Transverse colon (tissue), 4 donors: ENCODE measurements around the gene PGLYRP4. TPM values are rescaled to one million over a fixed set of nuclear protein-coding genes. Genes with fewer than 3 reads are reported as not detected.

Experiments used
- DNase-seq: peaks from one replicate; pipeline ENCODE4 v3.0.0-alpha.2; 2019
- H3K27ac ChIP-seq, 4 donors: fragments of 200-600 bp; sonication (generic); 2 replicates each; pipeline ENCODE4 v1.5.1; 2016 to 2018; ENCODE audit warnings: inconsistent platforms in 4 of 4
- H3K27me3 ChIP-seq: fragments of 200-600 bp; sonication (generic); 2 replicates; pipeline ENCODE4 v1.5.1; 2017; ENCODE audit warnings: inconsistent platforms
- H3K36me3 ChIP-seq, 4 donors: fragments of 200-600 bp; sonication (generic); 2 replicates each; pipeline ENCODE4 v1.5.1; 2017 to 2019; ENCODE audit warnings: inconsistent platforms in 4 of 4
- H3K4me1 ChIP-seq, 4 donors: fragments of 200-600 bp; sonication (generic); 2 replicates each; pipeline ENCODE4 v1.5.1; 2017 to 2020; ENCODE audit warnings: inconsistent platforms in 4 of 4
- H3K4me3 ChIP-seq, 4 donors: fragments of 200-600 bp; sonication (generic); 1 replicate in 1 of 4; 2 replicates in 3 of 4; pipeline versions ENCODE4 v1.5.1 to v1.6.1; 2017 to 2019; ENCODE audit warnings: inconsistent platforms in 4 of 4
- H3K9me3 ChIP-seq, 2 donors: fragments of 200-600 bp; sonication (generic); 2 replicates each; pipeline ENCODE4 v1.5.1; 2017 to 2019; ENCODE audit warnings: inconsistent platforms in 2 of 2
- CTCF ChIP-seq, 5 experiments: fragments of 200-600 bp in 3 of 5; fragments of 450-650 bp in 2 of 5; sonication (generic) in 3 of 5; IDR thresholded peaks; 1 replicate in 2 of 5; 2 replicates in 3 of 5; pipeline ENCODE4 v1.5.1; 2016 to 2017; ENCODE audit warnings: antibody characterized with exemption in 5 of 5, inconsistent platforms in 3 of 5, mild to moderate bottlenecking in 2 of 5, moderate library complexity in 1 of 5
- EP300 ChIP-seq: sonication (generic); formaldehyde crosslinking; IDR thresholded peaks from one replicate; pipeline ENCODE4 v1.6.1; 2017; ENCODE audit warnings: antibody characterized with exemption, low read depth
- POLR2A ChIP-seq: fragments of 450-650 bp; IDR thresholded peaks from one replicate; pipeline ENCODE4 v1.6.1; 2016; ENCODE audit warnings: antibody characterized with exemption, mild to moderate bottlenecking, moderate library complexity
- POLR2AphosphoS5 ChIP-seq, 3 donors: sonication (generic); formaldehyde crosslinking; IDR thresholded peaks; one replicate each; pipeline ENCODE4 v1.6.1; 2016; ENCODE audit warnings: antibody characterized with exemption in 3 of 3
- WGBS, 2 donors: methylation state at CpG; one replicate each; pipeline ENCODE4 v1.1.5; 2018; ENCODE audit warnings: low coverage in 1 of 2; 5-methylcytosine and 5-hydroxymethylcytosine counted together
- in situ Hi-C, 4 donors: fragments of 200-750 bp; cut with MboI; loops; one replicate each; pipeline versions ENCODE4 v1.15.0 to v1.15.1; 2017; ENCODE audit warnings: low sequenced_read_pairs in 3 of 4, low pct_ligation_motif_present in 1 of 4, low pct_unique_long_range_greater_than_20kb in 1 of 4
- intact Hi-C: fragments of 100-400 bp; cut with DNase I; formaldehyde crosslinking; loops from one replicate; pipeline ENCODE4 v1.15.1; 2023; ENCODE audit warnings: low total_unique reads
- total RNA-seq, 4 donors: library from RNA; depleted of rRNA; stranded (reverse); fragments of >200 nt; gene quantifications; one replicate each; pipeline ENCODE4 v1.1.0, GENCODE V29; 2016

PGLYRP4 gene
- total RNA-seq, 4 donors from 2014 or later = not detected

GRCh38 chr1:153366261-153366660, 17.6 kb upstream of the PGLYRP4 start:
- no peaks in the 10 kb centered on the region for H3K36me3 ChIP-seq
- TF ChIP-seq CTCF (IDR thresholded peaks at IDR 0.05) (no peak), EP300 (no peak), POLR2AphosphoS5 (IDR thresholded peaks at IDR 0.05) (no peak), POLR2A (no peak)
- WGBS, 2 donors = 74 to 80% methylated on average over 1 to 4 of the region's 6 CpGs
- no peaks in the 10 kb centered on the region for H3K4me1 ChIP-seq
- no peak overlapping the region for H3K27ac ChIP-seq
- no peaks in the 10 kb centered on the region for H3K9me3 ChIP-seq
- H3K27me3 ChIP-seq = peaks cover 8% of the 10 kb centered on the region
- in situ Hi-C loops = loop anchor here in 1 of 4 donors (25.0 kb wide), 1 partner anchor 221 kb away; no protein-coding TSS in a partner anchor
- no peak for DNase-seq
- no peak overlapping the region for H3K4me3 ChIP-seq
- intact Hi-C loops = no loop called here

- intact Hi-C loops (no loop called here), in situ Hi-C loops (loop anchor here in 1 of 4 donors (25.0 kb wide), 1 partner anchor 222 kb away; no protein-coding TSS in a partner anchor)
- Histone ChIP-seq H3K27me3 (peaks cover 8% of the 10 kb centered on the region), H3K4me3 (no peak overlapping the region), H3K27ac (no peak overlapping the region), H3K36me3 (no peaks in the 10 kb centered on the region), H3K4me1 (no peaks in the 10 kb centered on the region), H3K9me3 (no peaks in the 10 kb centered on the region)
- WGBS, 2 donors = 76% methylated on average over 8 of the region's 8 CpGs; no CpG with 5 or more reads in 1 of the 2 donors
- no peak for DNase-seq
- no peak for TF ChIP-seq EP300
- no peak for TF ChIP-seq POLR2AphosphoS5 (IDR thresholded peaks at IDR 0.05)
- no peak for TF ChIP-seq POLR2A
- no peak for TF ChIP-seq CTCF (IDR thresholded peaks at IDR 0.05)
Measured at GRCh38 chr1:153365696-153366095, 17.1 kb upstream of the PGLYRP4 start.

DNA sequence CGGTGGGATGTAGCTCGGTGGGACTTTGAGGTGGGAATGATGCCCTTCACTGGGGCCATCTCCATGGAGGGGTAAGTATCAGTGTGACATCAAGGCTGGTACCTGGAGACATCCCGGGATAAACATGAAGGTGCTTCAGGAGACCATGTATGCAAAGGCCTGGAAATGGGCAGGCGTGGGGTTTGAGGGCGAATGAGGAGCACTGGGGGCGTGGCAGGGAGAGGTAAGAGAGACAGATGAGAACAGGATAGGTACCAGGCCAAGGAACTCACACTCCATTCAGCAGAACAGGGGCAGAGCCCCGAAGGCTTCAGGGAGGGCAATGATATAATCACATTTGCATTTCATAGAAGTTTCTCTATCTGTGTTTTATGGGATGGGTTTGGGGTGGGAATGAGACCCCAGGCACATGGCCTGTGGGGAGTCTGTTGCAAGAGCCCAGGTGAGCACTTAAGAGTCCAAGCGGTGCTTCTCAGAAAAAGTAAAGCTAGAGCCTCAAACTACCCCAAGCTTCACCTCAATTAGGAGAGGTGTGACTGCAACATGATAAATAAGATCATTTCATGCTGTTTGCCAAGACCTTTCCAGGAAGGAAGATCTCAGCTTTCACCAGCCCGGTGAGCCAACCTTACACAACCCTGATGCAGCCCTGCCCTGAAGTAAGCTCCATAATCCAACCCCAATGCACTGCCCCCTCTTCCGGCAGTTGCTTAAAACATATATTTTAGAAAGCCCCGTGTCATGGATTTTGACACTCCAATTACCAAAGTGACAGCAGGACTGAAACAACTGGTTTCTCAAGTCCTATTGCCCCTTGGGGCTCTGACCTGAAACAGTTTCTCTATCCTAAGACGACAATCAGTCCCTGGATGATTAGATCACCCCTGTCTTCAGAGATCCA, 16.4 kb upstream of the PGLYRP4 start:
- Histone ChIP-seq H3K36me3 (no peaks in the 10 kb centered on the region), H3K4me3 (no peak overlapping the region), H3K27ac (no peak overlapping the region), H3K27me3 (peaks cover 8% of the 10 kb centered on the region), H3K4me1 (no peaks in the 10 kb centered on the region), H3K9me3 (no peaks in the 10 kb centered on the region)
- intact Hi-C loops = no loop called here
- in situ Hi-C loops = loop anchor here in 1 of 4 donors (25.0 kb wide), 1 partner anchor 222 kb away; no protein-coding TSS in a partner anchor
- no peak for TF ChIP-seq POLR2AphosphoS5 (IDR thresholded peaks at IDR 0.05)
- no peak for TF ChIP-seq CTCF (IDR thresholded peaks at IDR 0.05)
- TF ChIP-seq EP300 = no peak
- no peak for TF ChIP-seq POLR2A
- 71 to 75% methylated on average over 8 to 12 of the region's 12 CpGs for WGBS, 2 donors
- DNase-seq = no peak

DNA sequence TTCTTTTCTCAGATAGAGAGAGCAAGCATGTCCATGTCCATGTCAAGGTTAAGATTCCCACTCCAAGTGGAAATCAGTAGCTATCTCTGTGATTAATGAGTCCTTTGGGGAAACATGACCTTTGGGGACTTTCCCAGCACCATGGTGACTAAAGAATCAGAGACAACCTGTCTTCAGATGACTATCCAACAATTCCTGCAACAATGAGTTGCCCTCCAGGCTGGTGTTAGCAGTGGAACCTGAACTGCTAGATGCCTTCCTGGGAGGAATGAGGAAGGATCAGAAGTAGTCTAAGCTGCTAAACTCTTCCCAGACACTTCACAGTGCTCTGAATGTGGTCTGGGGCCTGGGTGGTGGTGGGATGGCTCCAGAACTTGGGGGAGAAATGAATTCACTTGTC, 15.5 kb upstream of the PGLYRP4 start:
- H3K36me3 ChIP-seq = no peaks in the 10 kb centered on the region
- in situ Hi-C loops (loop anchor here in 1 of 4 donors (25.0 kb wide), 1 partner anchor 223 kb away; no protein-coding TSS in a partner anchor), intact Hi-C loops (no loop called here)
- H3K27ac ChIP-seq = no peak overlapping the region
- DNase-seq = no peak
- H3K4me1 ChIP-seq = no peaks in the 10 kb centered on the region
- peaks cover 8% of the 10 kb centered on the region for H3K27me3 ChIP-seq
- no peak for TF ChIP-seq POLR2A
- TF ChIP-seq CTCF (IDR thresholded peaks at IDR 0.05) = no peak
- TF ChIP-seq EP300 = no peak
- no peak for TF ChIP-seq POLR2AphosphoS5 (IDR thresholded peaks at IDR 0.05)
- H3K9me3 ChIP-seq = no peaks in the 10 kb centered on the region
- H3K4me3 ChIP-seq = no peak overlapping the region
